ENCODE results near the gene HNRNPUL2. TPM values are rescaled to one million over a fixed set of nuclear protein-coding genes. Genes with fewer than 3 reads are reported as not detected.

HNRNPUL2 gene
- total and polyA plus RNA-seq, 2 of the 4 experiments (the other 2 are of a cell fraction), result 3.9 to 30.2 TPM

DNA sequence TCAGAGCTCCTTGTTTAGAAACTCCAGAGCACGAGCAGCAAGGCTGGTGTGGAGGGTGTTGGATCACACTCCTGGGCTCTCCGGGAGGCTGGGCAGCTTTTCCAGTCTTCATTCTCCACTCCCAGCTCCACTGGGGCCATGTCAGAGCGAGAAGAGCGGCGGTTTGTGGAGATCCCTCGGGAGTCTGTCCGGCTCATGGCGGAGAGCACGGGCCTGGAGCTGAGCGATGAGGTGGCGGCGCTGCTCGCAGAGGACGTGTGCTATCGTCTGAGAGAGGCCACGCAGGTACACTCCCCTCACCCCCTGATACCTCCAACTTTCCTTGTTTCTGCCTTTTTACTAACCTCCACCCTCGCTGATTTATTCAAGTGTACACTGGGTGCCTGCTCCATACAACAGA is 48.4 kb upstream of the HNRNPUL2 start:
- Histone ChIP-seq H2AK5ac (ENCODE audit: low read depth, low read length) (no peak overlapping the region), H3K9me1 (ENCODE audit: insufficient read depth, low read length) (0 out of 2 replicates have a peak, but pooled peaks cover 1% of the 10 kb centered on the region), H3K4me2 (ENCODE audit: low read depth, low read length) (no peak overlapping the region), H3K36me3 (ENCODE audit: control insufficient read depth, insufficient read depth, low read length) (peaks cover 29% of the 10 kb centered on the region), H3K14ac (replicated peaks; ENCODE audit: low read depth, low read length) (no peak overlapping the region), H3K4ac (ENCODE audit: low read depth, low read length) (no peak overlapping the region), H2BK120ac (ENCODE audit: low read depth, low read length) (no peak overlapping the region), H2AK9ac (replicated peaks; ENCODE audit: low read depth, low read length, poor library complexity) (peak overlapping the region; percentile 61), H3K23ac (ENCODE audit: low read depth, low read length) (no peak overlapping the region), H3K9me3 (ENCODE audit: control insufficient read depth, insufficient read depth, low read length) (no peaks in the 10 kb centered on the region), H3K18ac (ENCODE audit: low read depth, low read length) (no peak overlapping the region), H2BK5ac (ENCODE audit: low read depth, low read length, poor library complexity, severe bottlenecking) (no peak overlapping the region), H3K4me3 (ENCODE audit: insufficient read depth, low read depth, low read length) (no peak overlapping the region), H3K4me1 (ENCODE audit: control insufficient read depth, insufficient read depth, low read length) (peaks cover 1% of the 10 kb centered on the region), H2AFZ (replicated peaks; ENCODE audit: low read length, poor library complexity) (no peak overlapping the region), H3K27me3 (ENCODE audit: control insufficient read depth, insufficient read depth, low read length) (no peaks in the 10 kb centered on the region), H2BK20ac (ENCODE audit: low read depth, low read length) (no peak overlapping the region), H3K79me1 (ENCODE audit: low read depth in 1 of 2, low read length in 2 of 2) (peaks cover 8 to 25% of the 10 kb centered on the region in 2 experiments), H4K91ac (ENCODE audit: insufficient read depth, low read depth, low read length) (no peak overlapping the region), H4K20me1 (ENCODE audit: insufficient read depth, low read length) (no peaks in the 10 kb centered on the region), H3K56ac (ENCODE audit: extremely low read depth, insufficient read depth, low read length) (no peak overlapping the region), H3K27ac (ENCODE audit: insufficient read depth, low read length) (no peak overlapping the region), H4K8ac (ENCODE audit: low read depth in 2 of 2, low read length in 2 of 2) (no peak overlapping the region), H3K9ac (ENCODE audit: low read depth, low read length) (no peak overlapping the region), H2BK15ac (ENCODE audit: low read depth, low read length) (no peak overlapping the region), H4K5ac (ENCODE audit: low read depth, low read length) (no peak overlapping the region)
- intact Hi-C loops (cut with micrococcal nuclease) (no loop called here), in situ Hi-C loops (cut with MboI; ENCODE audit: low sequenced_read_pairs) (no loop called here), dilution Hi-C loops (cut with HindIII; ENCODE audit: low sequenced_read_pairs, unreplicated experiment) (no loop called here)
- 97% methylated on average over 13 of the region's 17 CpGs; no CpG with 5 or more reads in 1 of the 2 experiments for WGBS, 2 experiments (ENCODE audit: extremely low coverage in 2 of 2, insufficient read length in 1 of 2)
- TF ChIP-seq NFE2L2 (IDR thresholded peaks at IDR 0.05; ENCODE audit: low read depth, low read length) (no peak), MAZ (IDR thresholded peaks at IDR 0.05; ENCODE audit: borderline replicate concordance, low read depth, low read length) (no peak), MAFK (IDR thresholded peaks at IDR 0.05; ENCODE audit: low read depth, low read length) (no peak)
- TF ChIP-seq, protein P1, sequence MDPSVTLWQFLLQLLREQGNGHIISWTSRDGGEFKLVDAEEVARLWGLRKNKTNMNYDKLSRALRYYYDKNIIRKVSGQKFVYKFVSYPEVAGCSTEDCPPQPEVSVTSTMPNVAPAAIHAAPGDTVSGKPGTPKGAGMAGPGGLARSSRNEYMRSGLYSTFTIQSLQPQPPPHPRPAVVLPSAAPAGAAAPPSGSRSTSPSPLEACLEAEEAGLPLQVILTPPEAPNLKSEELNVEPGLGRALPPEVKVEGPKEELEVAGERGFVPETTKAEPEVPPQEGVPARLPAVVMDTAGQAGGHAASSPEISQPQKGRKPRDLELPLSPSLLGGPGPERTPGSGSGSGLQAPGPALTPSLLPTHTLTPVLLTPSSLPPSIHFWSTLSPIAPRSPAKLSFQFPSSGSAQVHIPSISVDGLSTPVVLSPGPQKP (IDR thresholded peaks at IDR 0.05; ENCODE audit: borderline replicate concordance, low read depth, low read length), result no peak
- BruUV-seq (replicated peaks), result no TSS peak
- CTCF ChIA-PET, result interaction anchor here (0.9 to 2.4 kb wide), 2 partner anchors 11 to 12 kb away, joined by 3 to 7 read pairs; partner anchors contain the start of gene TMEM179B
- DNase-seq, result no peak
- ATAC-seq (ENCODE audit: low read depth), result no peak
- POLR2A ChIA-PET (ENCODE audit: unreplicated experiment), result no interaction called here

Data from IMR-90 (cell line).